ENCODE measurements around the gene DPH3. TPM values are rescaled to one million over a fixed set of nuclear protein-coding genes. Genes with fewer than 3 reads are reported as not detected.

Gene DPH3
- total and polyA plus RNA-seq, 4 donors = 11.7 to 22.0 (median 16.3) TPM

- Histone ChIP-seq H3K27me3 (ENCODE audit: control insufficient read depth in 3 of 3, insufficient read depth in 3 of 3, low read length in 2 of 3) (no peaks in the 10 kb centered on the region), H3K4me3 (no peak overlapping the region), H3K27ac (ENCODE audit: low read depth in 1 of 2, low read length in 1 of 2) (no peak overlapping the region), H3K36me3 (ENCODE audit: control insufficient read depth in 4 of 4, insufficient read depth in 4 of 4, low read length in 4 of 4) (peaks cover 0 to 2% (median 0%) of the 10 kb centered on the region in 4 donors), H3K9ac (ENCODE audit: insufficient read depth in 1 of 2, low read length in 2 of 2) (no peak overlapping the region), H3K4me1 (ENCODE audit: control insufficient read depth in 5 of 5, insufficient read depth in 5 of 5, low read length in 5 of 5) (no peaks in the 10 kb centered on the region), H3K9me3 (ENCODE audit: control insufficient read depth in 4 of 4, insufficient read depth in 3 of 4, low read length in 3 of 4) (peaks cover 0 to 3% (median 0%) of the 10 kb centered on the region in 4 donors)
- ATAC-seq (ENCODE audit: insufficient read depth, low FRiP score) (no peak), DNase-seq (no peak)
- 86 to 87% methylated on average over 3 of the region's 3 CpGs for WGBS, 2 donors
- TF ChIP-seq CTCF (IDR thresholded peaks at IDR 0.05; ENCODE audit: control extremely low read depth, extremely low read depth) = no peak
These were observed 42.8 kb downstream of the DPH3 start for GRCh38 chr3:16221990-16222389.

GRCh38 chr3:16219777-16220176, 45.0 kb downstream of the DPH3 start:
- 95 to 100% methylated on average over 3 of the region's 3 CpGs for WGBS, 2 donors

GRCh38 chr3:16216373-16216935, 48.3 kb downstream of the DPH3 start:
- H3K27me3 ChIP-seq (ENCODE audit: control insufficient read depth in 3 of 3, insufficient read depth in 3 of 3, low read length in 2 of 3) = peaks cover 0 to 2% (median 0%) of the 10 kb centered on the region in 3 donors
- H3K4me3 ChIP-seq = no peak overlapping the region
- H3K4me1 ChIP-seq (ENCODE audit: control insufficient read depth in 5 of 5, insufficient read depth in 5 of 5, low read length in 5 of 5) = no peaks in the 10 kb centered on the region
- H3K9me3 ChIP-seq (ENCODE audit: control insufficient read depth in 4 of 4, insufficient read depth in 3 of 4, low read length in 3 of 4) = no peaks in the 10 kb centered on the region
- DNase-seq (no peak), ATAC-seq (ENCODE audit: insufficient read depth, low FRiP score) (no peak)
- WGBS, 2 donors = 93 to 95% methylated on average over 17 of the region's 17 CpGs
- no peak for TF ChIP-seq CTCF (IDR thresholded peaks at IDR 0.05; ENCODE audit: control extremely low read depth, extremely low read depth)
- H3K9ac ChIP-seq (ENCODE audit: insufficient read depth in 1 of 2, low read length in 2 of 2) = no peak overlapping the region
- no peaks in the 10 kb centered on the region for H3K36me3 ChIP-seq (ENCODE audit: control insufficient read depth in 4 of 4, insufficient read depth in 4 of 4, low read length in 4 of 4)
- no peak overlapping the region for H3K27ac ChIP-seq (ENCODE audit: low read depth in 1 of 2, low read length in 1 of 2)

More at GRCh38 chr3:16219777-16220176, 45.0 kb downstream of the DPH3 start:
- Histone ChIP-seq H3K27ac (ENCODE audit: low read depth in 1 of 2, low read length in 1 of 2) (no peak overlapping the region), H3K9me3 (ENCODE audit: control insufficient read depth in 4 of 4, insufficient read depth in 3 of 4, low read length in 3 of 4) (peaks cover 0 to 3% (median 0%) of the 10 kb centered on the region in 4 donors), H3K36me3 (ENCODE audit: control insufficient read depth in 4 of 4, insufficient read depth in 4 of 4, low read length in 4 of 4) (peaks cover 0 to 2% (median 0%) of the 10 kb centered on the region in 4 donors), H3K4me3 (no peak overlapping the region), H3K9ac (ENCODE audit: insufficient read depth in 1 of 2, low read length in 2 of 2) (no peak overlapping the region), H3K27me3 (ENCODE audit: control insufficient read depth in 3 of 3, insufficient read depth in 3 of 3, low read length in 2 of 3) (no peaks in the 10 kb centered on the region), H3K4me1 (ENCODE audit: control insufficient read depth in 5 of 5, insufficient read depth in 5 of 5, low read length in 5 of 5) (no peaks in the 10 kb centered on the region)
- DNase-seq = no peak
- no peak for TF ChIP-seq CTCF (IDR thresholded peaks at IDR 0.05; ENCODE audit: control extremely low read depth, extremely low read depth)
- ATAC-seq (ENCODE audit: insufficient read depth, low FRiP score) = no peak

GRCh38 chr3:16214366-16214765, 50.4 kb downstream of the DPH3 start:
- peaks cover 0 to 2% (median 0%) of the 10 kb centered on the region in 3 donors for H3K27me3 ChIP-seq (ENCODE audit: control insufficient read depth in 3 of 3, insufficient read depth in 3 of 3, low read length in 2 of 3)
- H3K4me3 ChIP-seq = no peak overlapping the region
- TF ChIP-seq CTCF (IDR thresholded peaks at IDR 0.05; ENCODE audit: control extremely low read depth, extremely low read depth) = no peak
- H3K9me3 ChIP-seq (ENCODE audit: control insufficient read depth in 4 of 4, insufficient read depth in 3 of 4, low read length in 3 of 4) = no peaks in the 10 kb centered on the region
- H3K36me3 ChIP-seq (ENCODE audit: control insufficient read depth in 4 of 4, insufficient read depth in 4 of 4, low read length in 4 of 4) = no peaks in the 10 kb centered on the region
- WGBS, 2 donors = 76 to 78% methylated on average over 4 of the region's 4 CpGs
- no peak for DNase-seq
- no peaks in the 10 kb centered on the region for H3K4me1 ChIP-seq (ENCODE audit: control insufficient read depth in 5 of 5, insufficient read depth in 5 of 5, low read length in 5 of 5)
- H3K9ac ChIP-seq (ENCODE audit: insufficient read depth in 1 of 2, low read length in 2 of 2) = no peak overlapping the region
- no peak for ATAC-seq (ENCODE audit: insufficient read depth, low FRiP score)
- no peak overlapping the region for H3K27ac ChIP-seq (ENCODE audit: low read depth in 1 of 2, low read length in 1 of 2)
